ENCODE data around the gene SLA2. TPM values are rescaled to one million over a fixed set of nuclear protein-coding genes. Genes with fewer than 3 reads are reported as not detected.

The SLA2 gene
- total RNA-seq, 1 experiment from 2014 or later = 0.13 TPM

DNA sequence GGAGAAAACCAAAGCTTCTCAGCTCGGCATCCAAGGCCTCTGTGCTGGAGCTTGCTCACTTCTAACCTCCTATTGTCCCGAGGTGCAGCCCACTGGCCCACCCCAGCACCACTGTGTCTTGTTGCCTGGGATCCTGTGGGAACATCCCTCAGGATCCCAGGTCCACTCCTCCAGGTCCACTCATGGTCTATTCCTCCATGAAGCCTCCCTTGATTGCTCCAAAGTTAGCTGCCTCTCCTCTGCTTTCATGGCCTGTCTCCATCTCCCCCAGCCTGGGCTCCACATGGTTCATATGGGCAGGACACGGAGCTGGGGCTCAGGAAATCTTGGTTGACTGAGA lies 13.9 kb downstream of the SLA2 start:
- no TSS peak for BruUV-seq (replicated peaks)
- no peak for ATAC-seq
- TF ChIP-seq POLR2AphosphoS5 (IDR thresholded peaks at IDR 0.05; ENCODE audit: low read depth, low read length) (no peak), SIN3A (IDR thresholded peaks at IDR 0.05; ENCODE audit: borderline replicate concordance, insufficient read depth, low read depth, low read length) (no peak)
- Histone ChIP-seq H3K27me3 (ENCODE audit: control insufficient read depth, insufficient read depth, low read length) (no peaks in the 10 kb centered on the region), H3K9me3 (ENCODE audit: control insufficient read depth, insufficient read depth, low read depth, low read length) (no peaks in the 10 kb centered on the region), H3K4me1 (ENCODE audit: control insufficient read depth, insufficient read depth, low read length) (no peaks in the 10 kb centered on the region), H3K4me3 (ENCODE audit: low read depth in 2 of 2, low read length in 2 of 2) (no peak overlapping the region), H3K36me3 (ENCODE audit: control insufficient read depth, insufficient read depth, low read length) (no peaks in the 10 kb centered on the region), H3K27ac (ENCODE audit: low read length) (no peak overlapping the region)
- DNase-seq (ENCODE audit: low read depth, low spot score) = no peak
- in situ Hi-C loops (cut with HindIII; ENCODE audit: low pct_unique_long_range_greater_than_20kb, low sequenced_read_pairs) (no loop called here), intact Hi-C loops (cut with micrococcal nuclease; ENCODE audit: unreplicated experiment) (no loop called here)
- ChIA-PET POLR2A (no interaction called here), CTCF (no interaction called here)

DNA sequence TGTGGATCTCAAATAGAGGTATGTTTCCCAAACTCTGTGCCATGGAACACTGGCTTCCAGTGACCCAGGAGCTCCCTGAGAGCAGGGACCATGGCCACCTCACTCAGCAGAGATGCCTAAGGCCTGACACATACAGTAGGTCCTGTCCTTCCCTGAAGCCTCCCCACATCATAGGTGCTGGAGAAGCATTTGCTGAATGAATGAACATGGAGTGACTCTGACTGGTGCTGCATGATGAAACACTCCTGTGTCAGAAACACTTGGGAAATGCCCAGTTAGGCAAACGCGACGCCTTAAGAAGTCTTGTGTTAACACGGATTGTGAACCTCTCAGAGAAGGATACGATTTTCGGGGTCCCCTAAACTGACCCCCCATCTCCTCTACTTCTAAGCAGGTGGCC lies 14.3 kb downstream of the SLA2 start:
- Histone ChIP-seq H3K36me3 (ENCODE audit: control insufficient read depth, insufficient read depth, low read length) (no peaks in the 10 kb centered on the region), H3K4me1 (ENCODE audit: control insufficient read depth, insufficient read depth, low read length) (no peaks in the 10 kb centered on the region), H3K27me3 (ENCODE audit: control insufficient read depth, insufficient read depth, low read length) (no peaks in the 10 kb centered on the region), H3K27ac (ENCODE audit: low read length) (no peak overlapping the region), H3K9me3 (ENCODE audit: control insufficient read depth, insufficient read depth, low read depth, low read length) (no peaks in the 10 kb centered on the region), H3K4me3 (ENCODE audit: low read depth in 2 of 2, low read length in 2 of 2) (no peak overlapping the region)
- ChIA-PET POLR2A (no interaction called here), CTCF (interaction anchor here (0.5 kb wide), 1 partner anchor 198 kb away, joined by 6 read pairs; no protein-coding TSS in a partner anchor)
- ATAC-seq = no peak
- in situ Hi-C loops (cut with HindIII; ENCODE audit: low pct_unique_long_range_greater_than_20kb, low sequenced_read_pairs) (no loop called here), intact Hi-C loops (cut with micrococcal nuclease; ENCODE audit: unreplicated experiment) (no loop called here)
- no peak for DNase-seq (ENCODE audit: low read depth, low spot score)
- BruUV-seq (replicated peaks) = no TSS peak
- TF ChIP-seq SIN3A (IDR thresholded peaks at IDR 0.05; ENCODE audit: borderline replicate concordance, insufficient read depth, low read depth, low read length) = no peak
- TF ChIP-seq, protein P1, sequence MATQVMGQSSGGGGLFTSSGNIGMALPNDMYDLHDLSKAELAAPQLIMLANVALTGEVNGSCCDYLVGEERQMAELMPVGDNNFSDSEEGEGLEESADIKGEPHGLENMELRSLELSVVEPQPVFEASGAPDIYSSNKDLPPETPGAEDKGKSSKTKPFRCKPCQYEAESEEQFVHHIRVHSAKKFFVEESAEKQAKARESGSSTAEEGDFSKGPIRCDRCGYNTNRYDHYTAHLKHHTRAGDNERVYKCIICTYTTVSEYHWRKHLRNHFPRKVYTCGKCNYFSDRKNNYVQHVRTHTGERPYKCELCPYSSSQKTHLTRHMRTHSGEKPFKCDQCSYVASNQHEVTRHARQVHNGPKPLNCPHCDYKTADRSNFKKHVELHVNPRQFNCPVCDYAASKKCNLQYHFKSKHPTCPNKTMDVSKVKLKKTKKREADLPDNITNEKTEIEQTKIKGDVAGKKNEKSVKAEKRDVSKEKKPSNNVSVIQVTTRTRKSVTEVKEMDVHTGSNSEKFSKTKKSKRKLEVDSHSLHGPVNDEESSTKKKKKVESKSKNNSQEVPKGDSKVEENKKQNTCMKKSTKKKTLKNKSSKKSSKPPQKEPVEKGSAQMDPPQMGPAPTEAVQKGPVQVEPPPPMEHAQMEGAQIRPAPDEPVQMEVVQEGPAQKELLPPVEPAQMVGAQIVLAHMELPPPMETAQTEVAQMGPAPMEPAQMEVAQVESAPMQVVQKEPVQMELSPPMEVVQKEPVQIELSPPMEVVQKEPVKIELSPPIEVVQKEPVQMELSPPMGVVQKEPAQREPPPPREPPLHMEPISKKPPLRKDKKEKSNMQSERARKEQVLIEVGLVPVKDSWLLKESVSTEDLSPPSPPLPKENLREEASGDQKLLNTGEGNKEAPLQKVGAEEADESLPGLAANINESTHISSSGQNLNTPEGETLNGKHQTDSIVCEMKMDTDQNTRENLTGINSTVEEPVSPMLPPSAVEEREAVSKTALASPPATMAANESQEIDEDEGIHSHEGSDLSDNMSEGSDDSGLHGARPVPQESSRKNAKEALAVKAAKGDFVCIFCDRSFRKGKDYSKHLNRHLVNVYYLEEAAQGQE (IDR thresholded peaks at IDR 0.05; ENCODE audit: insufficient read depth in 1 of 2, low read depth in 2 of 2, low read length in 1 of 2) = no peak

DNA sequence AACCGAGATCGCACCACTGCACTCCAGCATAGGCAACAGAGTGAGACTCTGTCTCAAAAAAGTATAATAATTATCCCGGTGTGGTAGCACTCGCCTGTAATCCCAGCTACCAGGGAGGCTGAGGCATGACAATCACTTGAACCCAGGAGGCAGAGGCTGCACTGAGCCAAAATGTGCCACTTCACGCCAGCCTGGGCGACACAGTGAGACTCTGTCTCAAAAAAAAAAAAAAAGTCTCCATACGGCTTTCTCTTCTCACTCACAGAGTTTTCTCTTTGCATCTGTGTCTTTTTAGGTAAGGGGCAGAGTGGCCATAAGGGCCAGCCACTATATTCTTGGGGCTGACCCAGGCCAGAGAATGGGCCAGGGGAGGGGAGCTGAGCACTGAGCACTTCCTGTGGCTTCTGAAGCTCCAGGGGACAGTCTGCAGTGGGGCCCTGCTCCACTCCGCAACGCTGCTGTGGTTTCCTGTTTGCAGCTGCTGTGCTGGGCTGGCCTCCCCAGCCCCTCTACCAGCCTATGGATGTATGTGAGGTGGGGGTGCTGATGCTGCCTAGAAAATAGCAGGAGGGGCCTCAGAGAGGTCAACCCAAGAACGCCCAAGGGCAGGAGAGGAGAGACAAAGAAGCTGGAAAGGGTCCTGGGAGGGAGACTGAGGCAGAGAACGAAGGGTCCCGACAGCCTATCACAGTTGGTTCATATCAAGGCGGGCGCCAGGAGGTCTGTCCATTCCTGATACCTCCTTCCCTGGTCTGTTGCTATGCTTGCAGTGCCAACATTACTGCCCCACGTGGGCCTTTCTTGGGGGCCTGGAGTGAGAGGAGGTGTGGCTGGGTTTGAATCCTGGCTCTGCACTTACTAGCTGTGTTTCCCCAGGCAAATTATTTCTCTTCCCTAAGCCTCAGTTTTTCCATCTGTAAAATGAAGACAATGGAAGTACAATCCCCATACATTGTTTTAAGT lies 16.0 kb downstream of the SLA2 start:
- no peak for DNase-seq (ENCODE audit: low read depth, low spot score)
- Histone ChIP-seq H3K27ac (ENCODE audit: low read length) (no peak overlapping the region), H3K9me3 (ENCODE audit: control insufficient read depth, insufficient read depth, low read depth, low read length) (no peaks in the 10 kb centered on the region), H3K27me3 (ENCODE audit: control insufficient read depth, insufficient read depth, low read length) (no peaks in the 10 kb centered on the region), H3K4me1 (ENCODE audit: control insufficient read depth, insufficient read depth, low read length) (no peaks in the 10 kb centered on the region), H3K4me3 (ENCODE audit: low read depth in 2 of 2, low read length in 2 of 2) (no peak overlapping the region), H3K36me3 (ENCODE audit: control insufficient read depth, insufficient read depth, low read length) (no peaks in the 10 kb centered on the region)
- no peak for ATAC-seq
- TF ChIP-seq, protein P2, sequence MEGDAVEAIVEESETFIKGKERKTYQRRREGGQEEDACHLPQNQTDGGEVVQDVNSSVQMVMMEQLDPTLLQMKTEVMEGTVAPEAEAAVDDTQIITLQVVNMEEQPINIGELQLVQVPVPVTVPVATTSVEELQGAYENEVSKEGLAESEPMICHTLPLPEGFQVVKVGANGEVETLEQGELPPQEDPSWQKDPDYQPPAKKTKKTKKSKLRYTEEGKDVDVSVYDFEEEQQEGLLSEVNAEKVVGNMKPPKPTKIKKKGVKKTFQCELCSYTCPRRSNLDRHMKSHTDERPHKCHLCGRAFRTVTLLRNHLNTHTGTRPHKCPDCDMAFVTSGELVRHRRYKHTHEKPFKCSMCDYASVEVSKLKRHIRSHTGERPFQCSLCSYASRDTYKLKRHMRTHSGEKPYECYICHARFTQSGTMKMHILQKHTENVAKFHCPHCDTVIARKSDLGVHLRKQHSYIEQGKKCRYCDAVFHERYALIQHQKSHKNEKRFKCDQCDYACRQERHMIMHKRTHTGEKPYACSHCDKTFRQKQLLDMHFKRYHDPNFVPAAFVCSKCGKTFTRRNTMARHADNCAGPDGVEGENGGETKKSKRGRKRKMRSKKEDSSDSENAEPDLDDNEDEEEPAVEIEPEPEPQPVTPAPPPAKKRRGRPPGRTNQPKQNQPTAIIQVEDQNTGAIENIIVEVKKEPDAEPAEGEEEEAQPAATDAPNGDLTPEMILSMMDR (IDR thresholded peaks at IDR 0.05) = no peak
- TF ChIP-seq SIN3A (IDR thresholded peaks at IDR 0.05; ENCODE audit: borderline replicate concordance, insufficient read depth, low read depth, low read length) = no peak
- TF ChIP-seq POLR2AphosphoS5 (IDR thresholded peaks at IDR 0.05; ENCODE audit: low read depth, low read length) = no peak
- TF ChIP-seq TCF7L2 (IDR thresholded peaks at IDR 0.05; ENCODE audit: low read depth, low read length) = no peak
- TF ChIP-seq, protein P1 (IDR thresholded peaks at IDR 0.05; ENCODE audit: insufficient read depth in 1 of 2, low read depth in 2 of 2, low read length in 1 of 2) = no peak
- intact Hi-C loops (cut with micrococcal nuclease; ENCODE audit: unreplicated experiment) = no loop called here
- CTCF ChIA-PET = no interaction called here
- BruUV-seq (replicated peaks) = no TSS peak
- in situ Hi-C loops (cut with HindIII; ENCODE audit: low pct_unique_long_range_greater_than_20kb, low sequenced_read_pairs) = no loop called here
- POLR2A ChIA-PET = no interaction called here
